AG09319 (cell line): ENCODE results near the gene NHP2.

ENCODE experiments used
- DNase-seq: peaks from one replicate; pipeline ENCODE4 v3.0.0-alpha.2; 2010; ENCODE audit warnings: low read depth; ENCODE audit errors: extremely low read depth
- TF ChIP-seq, protein P1 (sequence below): IDR thresholded peaks from 2 replicates; pipeline ENCODE4 v1.5.1; 2011; ENCODE audit warnings: low read depth, mild to moderate bottlenecking, inconsistent platforms, low read length, moderate library complexity

NHP2 gene

DNA sequence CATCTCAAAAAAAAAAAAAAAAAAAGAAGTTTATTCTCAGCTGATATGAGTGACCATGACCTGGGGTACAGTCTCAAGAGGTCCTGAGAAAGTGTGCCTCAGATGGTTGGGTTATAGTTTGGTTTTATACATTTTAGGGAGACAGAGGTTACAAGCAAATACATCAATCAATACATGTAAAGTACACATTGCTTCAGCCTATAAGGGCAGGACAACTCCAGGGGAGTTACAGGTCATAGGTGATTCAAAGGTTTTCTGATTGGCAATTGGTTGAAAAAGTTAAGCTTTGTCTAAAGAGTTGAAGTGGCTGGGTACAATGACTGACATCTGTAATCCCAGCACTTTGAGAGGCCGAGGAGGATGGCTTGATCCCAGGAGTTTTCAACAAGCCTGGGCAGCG is 35.7 kb upstream of the NHP2 start:
- TF ChIP-seq, protein P1, sequence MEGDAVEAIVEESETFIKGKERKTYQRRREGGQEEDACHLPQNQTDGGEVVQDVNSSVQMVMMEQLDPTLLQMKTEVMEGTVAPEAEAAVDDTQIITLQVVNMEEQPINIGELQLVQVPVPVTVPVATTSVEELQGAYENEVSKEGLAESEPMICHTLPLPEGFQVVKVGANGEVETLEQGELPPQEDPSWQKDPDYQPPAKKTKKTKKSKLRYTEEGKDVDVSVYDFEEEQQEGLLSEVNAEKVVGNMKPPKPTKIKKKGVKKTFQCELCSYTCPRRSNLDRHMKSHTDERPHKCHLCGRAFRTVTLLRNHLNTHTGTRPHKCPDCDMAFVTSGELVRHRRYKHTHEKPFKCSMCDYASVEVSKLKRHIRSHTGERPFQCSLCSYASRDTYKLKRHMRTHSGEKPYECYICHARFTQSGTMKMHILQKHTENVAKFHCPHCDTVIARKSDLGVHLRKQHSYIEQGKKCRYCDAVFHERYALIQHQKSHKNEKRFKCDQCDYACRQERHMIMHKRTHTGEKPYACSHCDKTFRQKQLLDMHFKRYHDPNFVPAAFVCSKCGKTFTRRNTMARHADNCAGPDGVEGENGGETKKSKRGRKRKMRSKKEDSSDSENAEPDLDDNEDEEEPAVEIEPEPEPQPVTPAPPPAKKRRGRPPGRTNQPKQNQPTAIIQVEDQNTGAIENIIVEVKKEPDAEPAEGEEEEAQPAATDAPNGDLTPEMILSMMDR: no peak
- no peak for DNase-seq

DNA sequence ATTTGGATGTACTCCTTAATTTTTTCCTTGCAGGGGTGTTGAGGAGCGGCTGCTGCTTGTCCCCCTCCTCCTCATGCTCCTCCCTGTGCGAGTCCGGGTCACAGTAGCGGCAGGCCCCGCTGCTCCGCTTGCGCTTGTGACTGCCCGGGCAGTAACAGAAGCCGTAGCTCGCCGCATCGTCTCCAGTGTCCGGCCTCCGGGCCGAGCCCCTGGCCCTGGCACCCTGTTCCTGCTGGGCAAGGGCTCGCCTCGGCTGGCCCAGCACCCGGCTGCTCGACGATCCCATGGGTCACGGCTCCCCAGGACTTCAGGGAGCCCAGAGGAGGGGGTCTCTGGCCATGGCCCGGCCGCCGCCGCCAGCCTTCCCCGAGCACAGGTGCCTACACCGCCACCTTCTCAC is 33.3 kb upstream of the NHP2 start, which contains the start of gene GMCL2:
Gene GMCL2, minus strand, starts transcription at position 358 of the 400 bp plus-strand sequence. Its CDS starts 72 bp downstream, at position 286.
- DNase-seq: no peak
- TF ChIP-seq, protein P1: no peak

DNA sequence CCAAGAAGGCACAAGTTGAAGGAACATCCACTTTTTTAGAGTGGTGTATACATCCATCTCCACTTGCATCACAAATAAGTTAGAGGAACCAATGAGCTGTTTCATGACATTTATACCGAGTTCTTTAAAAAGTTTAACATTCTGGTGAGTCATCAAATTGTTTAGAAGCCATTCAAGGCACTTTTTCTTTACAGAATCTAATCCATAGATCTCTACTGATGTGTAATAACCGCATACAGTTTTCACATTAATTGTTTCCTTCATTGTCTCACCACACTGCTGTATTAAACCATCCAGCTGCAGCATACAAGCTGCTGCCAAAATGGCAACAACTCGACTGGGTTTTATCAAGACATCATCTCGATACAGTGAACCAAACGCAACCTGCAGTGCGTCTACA is 32.7 kb upstream of the NHP2 start:
- no peak for DNase-seq
- TF ChIP-seq, protein P1: no peak

DNA sequence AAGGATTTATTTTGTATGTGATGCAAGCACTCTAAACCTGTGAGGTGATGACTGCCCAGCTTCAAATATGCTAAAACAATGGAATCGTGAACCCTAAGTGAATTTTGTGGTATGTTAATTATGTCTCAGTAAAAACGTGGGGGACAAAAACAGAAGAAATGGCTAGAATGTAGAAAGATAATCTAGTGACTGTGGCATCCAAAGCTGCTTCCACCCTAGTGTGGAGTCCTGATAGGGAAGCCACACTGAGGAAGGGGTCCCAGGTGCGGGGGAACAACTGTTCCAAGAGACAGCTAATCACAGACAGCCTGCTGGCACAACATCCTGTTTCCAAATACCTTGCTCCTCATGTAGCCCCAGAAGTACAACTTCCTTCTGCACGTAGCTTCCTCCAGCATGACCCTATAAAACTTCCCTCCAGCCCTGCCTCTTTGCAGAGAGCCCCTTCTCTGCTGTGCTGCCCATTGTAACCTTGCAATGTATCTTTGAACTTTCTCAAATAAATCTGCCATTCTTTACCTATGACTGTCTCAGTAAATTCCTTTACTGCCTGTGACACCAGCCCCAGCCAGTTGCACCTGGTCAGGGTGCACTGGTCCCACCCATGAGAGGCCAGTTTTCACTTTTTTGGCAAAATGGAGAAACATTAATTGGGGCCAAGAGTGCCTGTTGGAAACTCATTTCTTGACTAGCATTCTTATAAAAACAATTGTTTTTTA is 28.6 kb upstream of the NHP2 start:
- TF ChIP-seq, protein P1: no peak
- DNase-seq: no peak

DNA sequence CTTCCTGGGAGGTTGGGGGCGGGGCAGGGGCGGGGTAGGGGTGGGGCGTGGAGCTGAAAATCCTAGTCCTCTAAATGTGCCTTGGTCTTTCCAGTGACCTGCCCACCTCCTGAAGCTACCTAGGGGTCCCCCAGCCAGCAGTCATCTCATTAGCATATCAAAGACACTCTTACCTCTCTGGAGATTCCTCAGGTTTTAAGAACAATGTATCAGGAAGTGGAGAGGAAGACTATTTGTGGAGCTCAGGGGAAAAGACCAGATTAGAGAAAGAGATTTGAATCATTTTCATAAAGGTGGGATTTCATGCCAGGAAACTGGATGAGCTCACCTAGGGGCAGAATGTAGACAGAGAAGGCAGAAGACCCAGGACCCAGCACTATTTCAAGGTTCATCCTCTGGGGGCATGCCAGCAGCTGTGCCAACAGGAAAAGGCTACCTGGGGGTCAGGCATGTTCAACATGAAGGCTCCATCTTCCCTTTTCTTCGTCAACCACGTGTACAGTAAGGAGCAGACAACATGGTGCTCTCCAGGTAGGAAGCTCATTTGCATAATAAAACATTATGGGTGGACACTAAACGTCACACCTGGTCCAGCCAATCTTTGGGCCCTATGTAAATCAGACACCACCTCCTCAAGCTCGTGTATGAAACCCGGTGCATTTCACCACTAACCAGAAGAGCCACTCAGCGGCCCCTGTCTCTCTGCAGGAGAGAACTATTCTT is 26.6 kb upstream of the NHP2 start:
- TF ChIP-seq, protein P1: no peak
- DNase-seq: no peak

DNA sequence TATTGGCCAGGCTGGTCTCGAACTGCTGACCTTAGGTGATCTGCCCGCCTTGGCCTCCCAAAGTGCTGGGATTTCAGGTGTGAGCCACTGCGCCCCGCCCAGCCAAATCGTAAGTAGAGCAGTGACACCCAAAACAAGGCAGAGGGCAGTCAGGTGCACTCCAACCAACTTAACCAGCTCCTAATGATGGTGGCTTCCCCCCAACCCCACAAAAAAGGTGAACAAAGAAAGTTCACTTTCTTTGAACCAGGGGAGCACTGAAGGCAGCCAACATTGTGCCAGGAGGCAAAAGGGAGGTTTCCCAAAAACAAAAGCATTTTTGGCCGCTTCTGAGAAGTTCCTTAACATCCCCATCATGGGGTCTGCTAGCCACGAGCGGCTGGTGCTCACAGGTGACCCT is 23.9 kb upstream of the NHP2 start:
- TF ChIP-seq, protein P1: no peak
- no peak for DNase-seq

DNA sequence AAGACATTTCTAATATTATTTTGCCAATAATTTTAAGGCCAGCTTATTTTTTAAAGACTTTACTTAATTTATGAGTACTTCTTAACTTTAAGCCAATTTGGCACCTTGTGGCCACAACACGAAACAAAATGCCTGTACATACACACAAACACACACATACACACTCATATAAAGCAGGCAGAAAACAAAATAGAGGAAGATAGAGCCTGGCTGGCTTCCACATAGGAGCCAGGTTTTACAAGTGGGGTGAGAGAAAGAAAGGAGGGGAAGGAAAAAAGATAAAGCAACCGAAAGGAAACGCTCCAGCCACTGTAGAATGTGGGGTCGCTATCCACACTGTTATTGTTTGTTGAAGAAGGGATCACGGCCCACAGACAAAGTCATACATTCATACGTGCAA is 23.1 kb upstream of the NHP2 start:
- no peak for DNase-seq
- TF ChIP-seq, protein P1: no peak
